GM19023 (cell line): ENCODE data around the gene WIPI1.
"Not testable (repeated sequence)": the region's sequence is repeated elsewhere in the genome, so short reads cannot be mapped to it uniquely, and the experiment has no call there.

ENCODE experiments used
- ATAC-seq: cut with Tn5 transposase; IDR thresholded peaks from one replicate; pipeline ENCODE4 v1.9.1; 2021; ENCODE audit warnings: mild to moderate bottlenecking, moderate library complexity; ENCODE audit not compliant: unreplicated experiment

The WIPI1 gene

GRCh38 chr17:68420065-68420464 lies 37.2 kb downstream of the WIPI1 start:
- no peak for ATAC-seq

- no peak for ATAC-seq
Observed at GRCh38 chr17:68418876-68419275, 38.4 kb downstream of the WIPI1 start.

- ATAC-seq: no peak
Observed at GRCh38 chr17:68417317-68417716, 40.0 kb downstream of the WIPI1 start.

- ATAC-seq: not testable (repeated sequence)
Observed at GRCh38 chr17:68414901-68415300, 42.4 kb downstream of the WIPI1 start.

GRCh38 chr17:68413597-68414560 lies 43.4 kb downstream of the WIPI1 start:
- not testable (repeated sequence) for ATAC-seq

GRCh38 chr17:68407656-68408055 lies 49.6 kb downstream of the WIPI1 start:
- ATAC-seq: not testable (repeated sequence)

GRCh38 chr17:68403837-68404236 lies 53.5 kb downstream of the WIPI1 start:
- ATAC-seq: not testable (repeated sequence)

- ATAC-seq: no peak
Observed at GRCh38 chr17:68403122-68403521, 54.2 kb downstream of the WIPI1 start.

GRCh38 chr17:68401288-68401687 lies 56.0 kb downstream of the WIPI1 start:
- ATAC-seq: no peak

GRCh38 chr17:68400404-68400735 lies 56.9 kb downstream of the WIPI1 start:
- ATAC-seq: no peak

- ATAC-seq: no peak
Observed at GRCh38 chr17:68399638-68400403, 57.5 kb downstream of the WIPI1 start.

- ATAC-seq: peak; percentile 76
Observed at GRCh38 chr17:68398691-68399637, 58.3 kb downstream of the WIPI1 start.

- ATAC-seq: no peak
Observed at GRCh38 chr17:68397108-68397536, 60.2 kb downstream of the WIPI1 start.

- no peak for ATAC-seq
Observed at GRCh38 chr17:68396226-68397107, 60.8 kb downstream of the WIPI1 start.

GRCh38 chr17:68394608-68395331 lies 62.5 kb downstream of the WIPI1 start:
- ATAC-seq: no peak

GRCh38 chr17:68391561-68392268 lies 65.6 kb downstream of the WIPI1 start:
- ATAC-seq: no peak

- no peak for ATAC-seq
Observed at GRCh38 chr17:68390888-68391545, 66.3 kb downstream of the WIPI1 start.

GRCh38 chr17:68389041-68389440 lies 68.3 kb downstream of the WIPI1 start:
- ATAC-seq: no peak
